Measurements from ENCODE around the gene ADAMTS15. TPM values are rescaled to one million over a fixed set of nuclear protein-coding genes. Genes with fewer than 3 reads are reported as not detected.

Gene ADAMTS15, protein sequence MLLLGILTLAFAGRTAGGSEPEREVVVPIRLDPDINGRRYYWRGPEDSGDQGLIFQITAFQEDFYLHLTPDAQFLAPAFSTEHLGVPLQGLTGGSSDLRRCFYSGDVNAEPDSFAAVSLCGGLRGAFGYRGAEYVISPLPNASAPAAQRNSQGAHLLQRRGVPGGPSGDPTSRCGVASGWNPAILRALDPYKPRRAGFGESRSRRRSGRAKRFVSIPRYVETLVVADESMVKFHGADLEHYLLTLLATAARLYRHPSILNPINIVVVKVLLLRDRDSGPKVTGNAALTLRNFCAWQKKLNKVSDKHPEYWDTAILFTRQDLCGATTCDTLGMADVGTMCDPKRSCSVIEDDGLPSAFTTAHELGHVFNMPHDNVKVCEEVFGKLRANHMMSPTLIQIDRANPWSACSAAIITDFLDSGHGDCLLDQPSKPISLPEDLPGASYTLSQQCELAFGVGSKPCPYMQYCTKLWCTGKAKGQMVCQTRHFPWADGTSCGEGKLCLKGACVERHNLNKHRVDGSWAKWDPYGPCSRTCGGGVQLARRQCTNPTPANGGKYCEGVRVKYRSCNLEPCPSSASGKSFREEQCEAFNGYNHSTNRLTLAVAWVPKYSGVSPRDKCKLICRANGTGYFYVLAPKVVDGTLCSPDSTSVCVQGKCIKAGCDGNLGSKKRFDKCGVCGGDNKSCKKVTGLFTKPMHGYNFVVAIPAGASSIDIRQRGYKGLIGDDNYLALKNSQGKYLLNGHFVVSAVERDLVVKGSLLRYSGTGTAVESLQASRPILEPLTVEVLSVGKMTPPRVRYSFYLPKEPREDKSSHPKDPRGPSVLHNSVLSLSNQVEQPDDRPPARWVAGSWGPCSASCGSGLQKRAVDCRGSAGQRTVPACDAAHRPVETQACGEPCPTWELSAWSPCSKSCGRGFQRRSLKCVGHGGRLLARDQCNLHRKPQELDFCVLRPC
- total RNA-seq (2014; rRNA removed; shearing (Covaris generic)) = not detected in 2 replicates
- 0.01 TPM in 2 replicates for polyA plus RNA-seq (2015; cell fraction: cytosol; rRNA removed)
- polyA plus RNA-seq (2015; cell fraction: nucleus; rRNA removed) = 0.10 TPM in 1 of 2 replicates, not detected in the other

DNA sequence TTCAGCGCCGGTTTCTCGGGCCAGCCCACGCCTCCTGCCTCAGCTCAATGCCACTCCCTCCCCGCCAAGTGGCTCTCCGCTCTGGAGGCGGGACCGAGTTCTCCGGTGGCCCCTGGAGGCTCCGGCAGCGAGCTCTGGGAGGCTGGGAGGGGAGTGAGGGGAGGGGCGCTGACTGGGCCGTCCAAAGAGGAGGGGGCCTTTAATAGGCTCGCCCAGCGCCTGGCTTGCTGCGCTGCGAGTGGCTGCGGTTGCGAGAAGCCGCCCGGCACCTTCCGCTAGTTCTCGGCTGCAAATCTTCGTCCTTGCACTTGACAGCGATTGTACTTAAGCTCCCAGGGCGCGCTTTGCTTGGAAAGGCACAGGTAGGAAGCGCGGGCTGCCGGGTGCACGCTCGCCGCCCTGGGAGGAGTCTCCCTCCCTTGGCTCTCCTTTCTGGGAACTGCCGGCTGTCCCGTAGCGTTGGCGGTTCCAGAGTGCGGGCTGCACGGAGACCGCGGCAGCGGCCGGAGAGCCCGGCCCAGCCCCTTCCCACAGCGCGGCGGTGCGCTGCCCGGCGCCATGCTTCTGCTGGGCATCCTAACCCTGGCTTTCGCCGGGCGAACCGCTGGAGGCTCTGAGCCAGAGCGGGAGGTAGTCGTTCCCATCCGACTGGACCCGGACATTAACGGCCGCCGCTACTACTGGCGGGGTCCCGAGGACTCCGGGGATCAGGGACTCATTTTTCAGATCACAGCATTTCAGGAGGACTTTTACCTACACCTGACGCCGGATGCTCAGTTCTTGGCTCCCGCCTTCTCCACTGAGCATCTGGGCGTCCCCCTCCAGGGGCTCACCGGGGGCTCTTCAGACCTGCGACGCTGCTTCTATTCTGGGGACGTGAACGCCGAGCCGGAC, at the start of gene ADAMTS15:
ADAMTS15 (plus strand) TSS at position 230 of the 894 bp plus-strand sequence; CDS start at position 559, 329 bp downstream.
- in situ Hi-C loops (cut with HindIII; ENCODE audit: low pct_unique_long_range_greater_than_20kb, low sequenced_read_pairs) = loop anchor here (25.0 kb wide), 1 partner anchor 439 kb away; no protein-coding TSS in a partner anchor

DNA sequence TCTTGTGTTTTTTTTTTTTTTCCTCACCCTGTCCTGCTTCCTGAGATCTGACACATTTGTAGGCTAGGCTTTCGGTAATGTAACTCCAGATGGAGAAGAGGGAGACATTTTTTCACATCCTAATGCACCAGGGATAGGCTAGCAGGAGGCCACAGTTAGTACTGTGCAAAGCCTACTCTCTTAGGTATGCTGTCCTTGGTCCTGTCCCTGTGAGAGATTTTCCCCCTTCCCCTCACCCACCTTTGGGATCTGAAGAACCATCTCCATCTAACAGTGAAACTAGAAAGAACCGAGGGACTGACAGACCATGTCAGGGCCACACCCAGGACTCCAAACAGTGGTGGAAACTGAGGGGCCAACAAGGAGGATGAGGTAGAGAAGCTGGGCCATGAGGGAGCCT, 49.2 kb upstream of the ADAMTS15 start:
- in situ Hi-C loops (cut with HindIII; ENCODE audit: low pct_unique_long_range_greater_than_20kb, low sequenced_read_pairs) = no loop called here
- no peak for DNase-seq (ENCODE audit: low read depth, low spot score)

More for the DNA sequence above, at the start of gene ADAMTS15:
- DNase-seq (ENCODE audit: low read depth, low spot score) = peak; percentile 55

DNA sequence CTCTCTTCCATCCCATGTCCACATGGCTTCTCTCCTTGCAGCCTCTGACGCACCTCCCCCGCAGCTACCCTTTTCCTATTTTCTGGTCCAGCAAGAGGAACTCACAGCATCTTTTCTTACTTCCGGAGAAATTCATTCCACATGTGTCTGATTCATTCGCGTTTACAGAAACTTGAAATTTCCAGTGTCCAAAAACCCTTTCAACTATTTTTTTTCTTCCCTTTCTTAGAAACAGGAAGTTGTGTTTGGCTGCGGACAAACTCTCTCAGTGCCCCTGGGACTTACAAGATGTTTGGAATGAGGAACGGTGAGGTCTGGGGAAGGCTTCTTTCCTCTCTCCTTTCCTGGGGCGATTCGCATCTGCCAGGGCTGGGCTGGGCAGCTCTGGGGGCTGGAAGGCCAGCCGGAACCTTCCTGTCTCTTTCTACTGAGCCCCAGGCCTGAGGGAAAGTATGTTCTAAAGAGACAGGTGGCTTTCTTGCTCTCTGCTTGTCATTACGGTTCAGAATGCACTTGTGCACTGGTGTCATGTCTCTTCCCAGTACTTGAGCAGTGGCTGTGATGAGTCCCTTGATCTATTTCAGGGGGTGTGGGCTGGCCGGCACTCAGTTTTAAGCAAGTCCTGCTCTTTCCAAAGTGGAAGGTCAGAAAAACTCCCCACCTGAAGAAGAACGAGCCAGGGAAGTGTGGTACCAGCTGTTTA, 47.5 kb upstream of the ADAMTS15 start:
- no peak for DNase-seq (ENCODE audit: low read depth, low spot score)
- in situ Hi-C loops (cut with HindIII; ENCODE audit: low pct_unique_long_range_greater_than_20kb, low sequenced_read_pairs) = no loop called here

DNA sequence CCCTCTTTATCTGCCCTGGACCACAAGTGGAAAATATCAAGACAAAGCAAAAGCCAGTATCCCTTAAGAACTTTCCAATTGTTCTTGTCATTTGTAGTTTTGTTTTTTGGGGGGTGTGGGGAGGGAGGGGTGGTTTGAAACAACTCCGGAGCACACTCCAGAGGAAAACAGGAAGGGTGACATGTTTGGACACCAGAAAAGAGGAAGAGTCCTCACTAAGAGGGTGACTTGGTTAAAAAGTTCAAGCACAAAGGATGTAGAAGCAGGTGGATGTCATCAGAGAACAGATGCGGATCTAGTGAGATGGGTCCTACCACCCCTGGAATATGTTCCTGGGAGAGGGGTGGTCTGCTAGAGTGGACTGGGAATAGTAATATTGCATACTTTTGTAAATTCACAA, 45.9 kb upstream of the ADAMTS15 start:
- in situ Hi-C loops (cut with HindIII; ENCODE audit: low pct_unique_long_range_greater_than_20kb, low sequenced_read_pairs) = no loop called here
- no peak for DNase-seq (ENCODE audit: low read depth, low spot score)

DNA sequence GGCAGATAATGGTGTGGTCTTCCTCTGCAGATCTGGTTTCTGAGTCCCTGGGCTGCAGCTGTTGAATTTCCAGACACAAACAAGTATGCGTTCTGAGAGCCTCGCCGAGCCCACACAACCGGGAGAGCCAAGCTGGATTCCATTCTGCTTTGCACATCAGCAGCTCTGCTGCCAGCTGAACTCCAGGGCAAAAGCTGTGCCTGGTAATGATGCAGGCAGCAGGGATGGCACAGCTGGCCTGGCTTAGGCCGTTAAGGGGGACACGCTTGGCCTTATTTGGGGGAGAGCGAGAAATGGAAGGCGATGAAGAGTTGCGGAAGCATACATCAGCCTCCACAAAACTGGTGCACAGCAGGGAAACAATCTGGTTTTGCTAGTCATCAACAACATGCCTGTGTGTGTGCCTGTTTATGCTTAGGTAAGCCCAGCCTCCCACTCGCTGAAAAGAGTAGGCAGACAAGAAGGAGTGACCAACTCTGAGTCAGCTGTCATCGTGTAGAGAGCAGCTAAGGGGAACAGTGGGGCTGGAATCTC, 45.1 kb upstream of the ADAMTS15 start:
- no peak for DNase-seq (ENCODE audit: low read depth, low spot score)
- in situ Hi-C loops (cut with HindIII; ENCODE audit: low pct_unique_long_range_greater_than_20kb, low sequenced_read_pairs) = no loop called here

DNA sequence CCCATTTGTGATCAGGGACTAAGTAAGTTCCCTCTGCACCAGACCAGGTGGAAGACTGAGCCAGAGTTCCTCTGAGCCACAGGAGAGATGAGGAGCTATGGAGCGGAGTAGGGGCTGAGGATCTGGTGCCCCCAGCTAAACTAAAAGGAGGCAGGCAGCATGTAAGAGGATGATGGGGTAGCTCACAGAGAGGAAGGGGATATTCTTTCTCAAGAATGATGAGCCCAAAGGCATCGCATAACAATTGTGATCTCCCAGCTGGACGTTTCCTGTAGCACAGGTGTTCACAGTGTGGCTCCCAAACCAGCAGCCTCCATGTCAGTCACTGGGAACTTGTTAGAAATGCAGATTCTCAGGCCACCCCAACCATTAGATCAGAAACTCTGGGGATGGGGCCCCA, 44.5 kb upstream of the ADAMTS15 start:
- in situ Hi-C loops (cut with HindIII; ENCODE audit: low pct_unique_long_range_greater_than_20kb, low sequenced_read_pairs) = no loop called here

DNA sequence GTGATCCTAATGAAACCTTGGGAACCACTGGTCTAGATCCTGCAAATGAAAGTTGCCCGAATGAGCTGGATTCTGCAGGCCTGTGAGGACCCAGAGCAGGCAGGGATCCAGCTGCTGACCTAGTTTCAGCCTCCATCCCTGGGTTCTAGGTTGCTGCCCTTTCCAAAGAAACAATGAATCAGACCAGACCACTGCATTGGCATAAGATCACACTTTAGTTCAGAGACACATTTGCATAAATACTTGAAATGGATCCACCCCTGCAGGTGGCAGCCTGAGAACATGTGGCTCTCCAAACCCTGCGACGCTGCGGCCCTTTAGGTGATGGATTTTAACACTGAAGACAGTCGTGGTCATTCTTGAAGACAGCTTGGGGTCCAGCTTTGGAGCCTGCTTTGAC, 43.7 kb upstream of the ADAMTS15 start:
- no peak for DNase-seq (ENCODE audit: low read depth, low spot score)
- in situ Hi-C loops (cut with HindIII; ENCODE audit: low pct_unique_long_range_greater_than_20kb, low sequenced_read_pairs) = no loop called here

More for the DNA sequence above, 44.5 kb upstream of the ADAMTS15 start:
- DNase-seq (ENCODE audit: low read depth, low spot score) = no peak

DNA sequence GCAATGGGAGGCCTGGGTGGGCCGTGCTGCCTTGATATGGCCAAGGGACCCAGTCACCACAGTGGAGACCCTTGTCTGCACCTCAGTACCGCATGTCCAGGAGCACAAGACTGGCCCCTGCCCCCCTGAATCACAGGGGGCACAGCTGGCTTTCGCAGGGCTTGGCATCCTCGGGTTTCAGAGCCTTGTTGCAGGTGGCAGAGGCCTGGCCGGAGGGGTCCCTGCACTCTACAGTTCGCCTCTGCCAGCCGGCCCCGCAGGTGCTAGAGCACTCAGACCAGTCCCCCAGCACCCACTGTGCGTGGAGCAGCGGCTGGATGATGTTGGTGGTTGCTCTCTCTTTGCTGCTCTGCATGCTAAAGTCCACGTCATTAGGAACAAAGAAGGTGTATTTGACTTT, 43.0 kb upstream of the ADAMTS15 start:
- in situ Hi-C loops (cut with HindIII; ENCODE audit: low pct_unique_long_range_greater_than_20kb, low sequenced_read_pairs) = no loop called here
- DNase-seq (ENCODE audit: low read depth, low spot score) = no peak

DNA sequence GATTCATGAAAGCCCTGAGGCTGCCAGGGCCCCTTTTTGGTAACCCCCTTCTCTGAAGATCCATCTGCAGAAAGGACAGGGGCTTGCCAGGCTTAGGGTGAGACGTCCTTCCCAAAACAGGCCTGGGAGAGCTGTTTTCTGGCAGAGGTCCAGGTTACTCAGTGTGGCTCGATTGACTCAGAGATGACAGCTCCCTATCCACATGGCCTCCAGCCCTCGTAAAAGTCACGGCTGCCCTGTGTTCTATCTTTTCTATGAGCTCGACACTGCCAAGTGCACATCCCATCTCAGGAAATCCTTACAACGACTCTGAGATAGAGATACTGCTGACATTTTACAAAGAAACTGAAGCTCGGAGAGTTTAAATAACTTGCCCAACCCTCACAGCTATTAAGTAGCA, 40.5 kb upstream of the ADAMTS15 start:
- in situ Hi-C loops (cut with HindIII; ENCODE audit: low pct_unique_long_range_greater_than_20kb, low sequenced_read_pairs) = no loop called here

DNA sequence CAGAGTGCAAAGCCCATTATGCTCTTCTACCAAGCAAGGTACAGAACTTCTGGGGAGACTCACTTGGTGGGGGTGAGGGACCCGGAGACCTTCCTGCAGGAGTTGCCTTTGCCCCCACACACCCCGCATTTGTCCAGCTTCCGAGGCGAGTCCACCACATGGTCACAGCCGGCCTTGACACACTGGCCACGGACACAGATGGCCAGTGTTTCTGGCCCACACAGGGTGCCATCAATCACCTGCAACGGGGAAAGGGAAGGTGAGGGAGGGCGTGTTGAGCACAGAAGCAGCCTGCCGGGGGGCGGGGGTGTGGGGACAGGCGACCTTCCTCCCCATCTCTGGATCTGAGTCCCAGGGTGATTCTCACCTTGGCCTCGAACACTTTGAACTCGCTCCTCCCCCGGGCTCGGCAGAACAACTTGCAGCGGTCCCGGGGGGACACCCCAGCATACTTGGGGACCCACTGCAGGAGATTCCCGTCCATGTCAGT, 40.0 kb upstream of the ADAMTS15 start:
- in situ Hi-C loops (cut with HindIII; ENCODE audit: low pct_unique_long_range_greater_than_20kb, low sequenced_read_pairs) = no loop called here
- no peak for DNase-seq (ENCODE audit: low read depth, low spot score)

More for the DNA sequence above, 40.5 kb upstream of the ADAMTS15 start:
- DNase-seq (ENCODE audit: low read depth, low spot score) = no peak

DNA sequence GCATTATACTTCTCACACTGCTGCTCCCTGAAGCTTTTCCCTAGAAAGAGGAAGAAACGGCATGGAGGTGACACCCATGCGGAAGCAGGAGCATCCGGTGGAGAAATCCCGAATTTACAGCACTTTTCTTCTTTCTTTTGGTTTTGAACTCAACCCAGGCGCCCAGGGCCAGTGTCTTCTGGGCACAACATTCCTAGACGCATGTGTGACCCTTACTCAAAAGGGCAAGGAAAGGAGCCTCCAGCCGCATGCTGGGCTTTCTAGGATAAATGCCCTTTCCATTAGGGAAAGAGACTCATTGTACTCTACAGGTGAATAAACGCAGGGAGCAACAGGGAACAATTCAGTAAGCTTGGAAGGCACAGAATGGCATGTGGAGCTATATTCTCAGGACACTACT, 39.5 kb upstream of the ADAMTS15 start:
- in situ Hi-C loops (cut with HindIII; ENCODE audit: low pct_unique_long_range_greater_than_20kb, low sequenced_read_pairs) = no loop called here
- no peak for DNase-seq (ENCODE audit: low read depth, low spot score)

DNA sequence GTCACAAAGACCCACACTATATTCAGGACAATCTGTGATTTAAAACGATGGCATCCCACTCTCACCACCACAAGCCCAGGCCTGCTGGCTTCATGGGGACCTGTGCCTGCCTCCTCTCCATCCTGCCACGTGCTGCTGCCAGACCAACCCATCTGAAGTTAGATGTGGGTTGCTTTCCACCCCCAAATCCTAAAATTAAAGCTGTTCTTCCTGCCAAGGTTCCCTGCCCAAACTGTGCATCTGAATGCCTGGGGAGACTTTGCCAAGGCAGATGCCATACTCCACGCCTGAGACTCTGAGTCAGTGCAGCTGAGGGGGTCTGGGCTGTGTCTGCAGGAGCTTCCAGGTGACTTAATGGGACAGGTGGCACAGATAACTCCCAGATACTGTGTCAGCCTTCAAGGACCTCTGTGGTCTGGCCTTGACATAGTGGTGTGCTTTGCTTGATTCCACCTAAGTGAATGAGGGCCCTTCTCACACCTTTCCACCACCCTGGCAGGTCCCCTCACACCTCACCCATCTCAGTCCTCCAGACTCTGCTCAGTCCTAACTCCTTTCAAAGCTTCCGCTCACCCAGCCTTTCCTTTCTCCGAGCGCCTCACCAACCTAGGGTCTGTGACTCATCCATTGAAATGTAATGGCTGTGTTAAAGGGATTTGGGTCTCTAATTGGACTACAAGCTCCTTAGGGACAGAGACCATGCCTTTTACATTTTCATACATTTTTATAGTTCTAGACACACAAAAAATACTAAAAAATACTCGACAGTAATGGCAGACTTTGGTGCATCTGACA, 38.7 kb upstream of the ADAMTS15 start:
- no peak for DNase-seq (ENCODE audit: low read depth, low spot score)
- in situ Hi-C loops (cut with HindIII; ENCODE audit: low pct_unique_long_range_greater_than_20kb, low sequenced_read_pairs) = no loop called here

DNA sequence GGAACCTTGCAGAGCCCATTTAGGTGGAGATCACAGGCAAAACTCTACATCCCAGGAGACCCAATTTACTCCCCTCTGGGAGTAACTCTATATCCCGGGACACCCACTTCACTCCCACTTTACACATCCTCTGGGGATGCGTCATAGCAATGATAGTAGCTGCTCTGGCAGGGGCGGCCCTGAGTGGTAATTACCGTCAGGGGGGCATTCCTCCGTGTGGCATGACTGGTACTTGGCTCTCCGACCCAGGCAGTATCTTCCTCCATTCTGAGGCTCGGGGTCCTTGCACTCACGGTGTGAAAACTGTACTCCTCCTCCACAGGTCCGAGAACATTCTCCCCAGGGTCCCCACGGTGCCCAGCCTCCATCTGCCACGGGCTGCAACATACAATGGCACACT, 37.2 kb upstream of the ADAMTS15 start:
- in situ Hi-C loops (cut with HindIII; ENCODE audit: low pct_unique_long_range_greater_than_20kb, low sequenced_read_pairs) = no loop called here

DNA sequence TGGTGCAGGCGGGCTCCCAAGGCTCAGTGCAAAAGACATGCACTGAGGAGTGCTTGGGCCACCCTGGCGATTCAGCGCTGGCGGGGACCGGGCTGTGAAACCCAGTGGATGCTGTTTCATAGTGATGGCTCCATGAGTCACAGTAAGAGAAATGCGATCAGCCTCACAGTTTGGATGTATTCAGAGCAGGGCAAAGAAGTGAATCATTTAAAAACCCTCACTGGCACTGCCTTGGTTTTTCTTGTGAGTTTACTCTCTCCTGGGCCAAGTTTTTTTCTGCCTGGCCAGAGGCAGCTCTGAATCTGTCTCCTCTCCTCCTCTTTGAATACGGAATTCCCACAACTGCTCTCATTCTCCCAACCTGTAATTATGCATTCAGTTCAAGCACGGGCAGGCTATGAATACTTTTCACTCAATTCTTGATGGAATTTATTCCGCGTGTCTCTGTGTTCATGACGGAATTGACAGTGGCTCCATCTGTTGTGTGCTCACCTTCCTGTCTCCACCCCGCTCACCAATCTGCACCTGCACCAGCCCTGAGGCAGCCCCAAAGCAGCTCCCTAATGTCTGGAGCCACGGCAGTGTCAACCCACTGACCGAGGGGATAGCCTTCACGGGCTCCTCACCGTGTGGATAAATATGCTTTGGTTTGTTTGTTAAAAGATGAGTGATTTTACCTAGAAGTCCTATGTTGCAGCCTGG, 34.9 kb upstream of the ADAMTS15 start:
- DNase-seq (ENCODE audit: low read depth, low spot score) = no peak

More for the DNA sequence above, 37.2 kb upstream of the ADAMTS15 start:
- DNase-seq (ENCODE audit: low read depth, low spot score) = no peak

More for the DNA sequence above, 34.9 kb upstream of the ADAMTS15 start:
- in situ Hi-C loops (cut with HindIII; ENCODE audit: low pct_unique_long_range_greater_than_20kb, low sequenced_read_pairs) = no loop called here

All from SK-MEL-5 (cell line).